Lower lobe of right lung (tissue), 2 donors: ENCODE results near the gene STPG3. TPM values are rescaled to one million over a fixed set of nuclear protein-coding genes. Genes with fewer than 3 reads are reported as not detected.

Experiments used
- ATAC-seq, 2 donors: fragments of 200-7000 bp; cut with Tn5 transposase; one replicate each; pipeline ENCODE4 v1.9.1; 2020 to 2022; ENCODE audit warnings: mild to moderate bottlenecking in 2 of 2, moderate library complexity in 2 of 2
- DNase-seq: peaks from one replicate; pipeline ENCODE4 v3.0.0-alpha.2; 2020
- H3K27ac ChIP-seq: fragments of 200-600 bp; one replicate; pipeline ENCODE4 v1.8.0; 2022
- H3K27me3 ChIP-seq: fragments of 200-600 bp; one replicate; pipeline ENCODE4 v1.8.0; 2022; ENCODE audit warnings: low read depth
- H3K36me3 ChIP-seq: fragments of 200-600 bp; one replicate; pipeline ENCODE4 v1.8.0; 2022; ENCODE audit warnings: mild to moderate bottlenecking
- H3K4me1 ChIP-seq: fragments of 200-600 bp; one replicate; pipeline ENCODE4 v1.8.0; 2022
- H3K4me3 ChIP-seq: fragments of 200-600 bp; one replicate; pipeline ENCODE4 v1.8.0; 2022; ENCODE audit warnings: mild to moderate bottlenecking
- H3K9me3 ChIP-seq: fragments of 200-600 bp; one replicate; pipeline ENCODE4 v1.8.0; 2022
- intact Hi-C: fragments of 100-400 bp; cut with DNase I; formaldehyde crosslinking; loops from one replicate; pipeline ENCODE4 v1.11.0; 2022
- total RNA-seq: library from RNA; stranded (reverse); fragmentation: NEBNext Ultra II Directional; extraction: Animal tissue kit (Norgen Biotek cat#: 25700); gene quantifications from one replicate; pipeline ENCODE4 v1.2.1, GENCODE V29; 2021
- TF ChIP-seq, protein P1 (sequence below): fragments of 200-600 bp; IDR thresholded peaks from one replicate; pipeline ENCODE4 v1.8.0; 2022; ENCODE audit warnings: antibody characterized with exemption, mild to moderate bottlenecking
- donor health status: DM: no; HTN: yes; CAD: no; lungs with severe emphysema.

The STPG3 gene
- total RNA-seq, 1 donor from 2014 or later: 0.38 TPM

DNA sequence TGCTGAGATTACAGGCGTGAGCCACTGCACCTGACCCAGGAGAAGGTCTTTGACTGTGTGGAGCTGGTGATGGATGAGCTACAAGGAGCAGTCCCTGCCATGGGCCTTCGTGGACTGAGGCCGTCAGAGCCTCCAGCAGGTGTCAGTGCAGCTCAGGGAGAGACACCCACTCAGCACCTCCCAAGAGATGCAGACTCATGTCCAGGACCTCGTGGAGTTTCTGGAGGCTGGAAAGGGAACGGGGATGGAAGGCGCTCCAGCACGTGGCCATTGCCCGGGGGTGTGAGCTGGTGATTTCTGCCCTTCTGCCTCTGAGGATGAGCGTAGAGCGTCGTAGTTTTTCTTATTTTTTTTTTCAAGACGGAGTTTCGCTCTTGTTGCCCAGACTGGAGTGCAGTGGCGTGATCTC, 35.9 kb downstream of the STPG3 start:
- H3K9me3 ChIP-seq: no peaks in the 10 kb centered on the region
- ATAC-seq: peak; percentile 84 to 90
- H3K27ac ChIP-seq: no peak overlapping the region
- H3K27me3 ChIP-seq: no peaks in the 10 kb centered on the region
- TF ChIP-seq, protein P1, sequence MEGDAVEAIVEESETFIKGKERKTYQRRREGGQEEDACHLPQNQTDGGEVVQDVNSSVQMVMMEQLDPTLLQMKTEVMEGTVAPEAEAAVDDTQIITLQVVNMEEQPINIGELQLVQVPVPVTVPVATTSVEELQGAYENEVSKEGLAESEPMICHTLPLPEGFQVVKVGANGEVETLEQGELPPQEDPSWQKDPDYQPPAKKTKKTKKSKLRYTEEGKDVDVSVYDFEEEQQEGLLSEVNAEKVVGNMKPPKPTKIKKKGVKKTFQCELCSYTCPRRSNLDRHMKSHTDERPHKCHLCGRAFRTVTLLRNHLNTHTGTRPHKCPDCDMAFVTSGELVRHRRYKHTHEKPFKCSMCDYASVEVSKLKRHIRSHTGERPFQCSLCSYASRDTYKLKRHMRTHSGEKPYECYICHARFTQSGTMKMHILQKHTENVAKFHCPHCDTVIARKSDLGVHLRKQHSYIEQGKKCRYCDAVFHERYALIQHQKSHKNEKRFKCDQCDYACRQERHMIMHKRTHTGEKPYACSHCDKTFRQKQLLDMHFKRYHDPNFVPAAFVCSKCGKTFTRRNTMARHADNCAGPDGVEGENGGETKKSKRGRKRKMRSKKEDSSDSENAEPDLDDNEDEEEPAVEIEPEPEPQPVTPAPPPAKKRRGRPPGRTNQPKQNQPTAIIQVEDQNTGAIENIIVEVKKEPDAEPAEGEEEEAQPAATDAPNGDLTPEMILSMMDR: peak; percentile 53
- peak; percentile 52 for DNase-seq
- H3K36me3 ChIP-seq: peaks cover 5% of the 10 kb centered on the region
- no peak overlapping the region for H3K4me3 ChIP-seq
- intact Hi-C loops: no loop called here
- no peaks in the 10 kb centered on the region for H3K4me1 ChIP-seq

DNA sequence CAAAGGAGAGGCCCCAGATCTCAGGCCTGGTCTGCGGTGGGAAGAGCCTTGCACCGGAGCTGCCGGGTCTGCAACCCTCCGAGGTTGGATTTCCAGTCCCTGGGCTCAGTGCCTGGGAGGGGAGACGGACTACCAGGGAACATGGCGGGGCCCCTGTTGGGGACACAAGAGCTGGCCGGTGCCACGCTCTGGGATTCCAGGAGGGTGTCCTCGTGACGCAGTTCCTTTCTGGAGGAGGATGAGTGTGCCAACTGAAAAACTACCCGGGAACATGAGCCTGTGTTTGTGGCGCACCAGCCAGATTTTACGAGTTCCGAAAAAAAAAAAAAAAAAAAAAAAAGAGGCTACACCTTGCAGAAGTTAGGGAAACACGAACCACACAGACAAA, 42.0 kb downstream of the STPG3 start:
- TF ChIP-seq, protein P1: no peak
- Histone ChIP-seq H3K9me3 (no peaks in the 10 kb centered on the region), H3K4me3 (no peak overlapping the region), H3K27ac (peak overlapping the region; percentile 69), H3K27me3 (peaks cover 30% of the 10 kb centered on the region), H3K36me3 (no peaks in the 10 kb centered on the region), H3K4me1 (peaks cover 22% of the 10 kb centered on the region)
- intact Hi-C loops: no loop called here
- DNase-seq: no peak
- no peak for ATAC-seq

GRCh38 chr9:137293482-137294090, 42.5 kb downstream of the STPG3 start:
- DNase-seq (no peak), ATAC-seq (peak; percentile 37 to 55)
- peaks cover 35% of the 10 kb centered on the region for H3K27me3 ChIP-seq
- H3K27ac ChIP-seq: peak overlapping the region; percentile 69
- intact Hi-C loops: no loop called here
- H3K4me1 ChIP-seq: peaks cover 27% of the 10 kb centered on the region
- no peaks in the 10 kb centered on the region for H3K9me3 ChIP-seq
- no peaks in the 10 kb centered on the region for H3K36me3 ChIP-seq
- TF ChIP-seq, protein P1: no peak
- H3K4me3 ChIP-seq: peak overlapping the region; percentile 39

DNA sequence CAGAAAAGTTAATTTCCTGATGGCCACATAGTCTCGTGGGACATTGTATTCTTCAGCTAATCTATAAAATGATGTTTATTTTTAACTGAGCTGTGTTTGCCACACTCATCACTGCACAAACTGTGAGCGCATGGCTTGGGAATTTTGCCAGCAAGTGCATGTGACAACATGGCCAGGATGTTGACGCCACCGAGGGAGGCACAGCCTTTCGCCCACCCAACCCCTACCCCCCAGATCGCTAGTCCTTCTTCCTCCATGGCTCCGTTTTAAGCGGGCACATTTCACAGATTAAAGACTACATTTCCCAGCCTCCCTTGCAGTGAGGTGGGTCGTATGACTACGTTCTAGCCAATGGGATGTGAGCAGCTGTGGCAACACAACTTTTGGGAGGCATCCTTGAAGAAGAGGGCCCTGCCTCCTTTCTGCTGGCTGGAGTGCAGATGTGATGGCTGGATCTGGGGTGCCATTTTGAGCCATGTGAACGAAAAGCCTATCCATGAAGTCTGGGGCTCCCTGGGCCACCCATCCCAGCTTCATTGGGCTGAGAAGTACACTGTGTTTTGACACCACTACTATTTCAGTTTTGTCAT, 43.1 kb downstream of the STPG3 start:
- no peaks in the 10 kb centered on the region for H3K36me3 ChIP-seq
- no peaks in the 10 kb centered on the region for H3K9me3 ChIP-seq
- H3K4me3 ChIP-seq: peak overlapping the region; percentile 39
- intact Hi-C loops: no loop called here
- TF ChIP-seq, protein P1: no peak
- DNase-seq (no peak), ATAC-seq (peak; percentile 75 to 81)
- H3K27me3 ChIP-seq: peaks cover 41% of the 10 kb centered on the region
- H3K4me1 ChIP-seq: peaks cover 27% of the 10 kb centered on the region
- H3K27ac ChIP-seq: peak overlapping the region; percentile 69

DNA sequence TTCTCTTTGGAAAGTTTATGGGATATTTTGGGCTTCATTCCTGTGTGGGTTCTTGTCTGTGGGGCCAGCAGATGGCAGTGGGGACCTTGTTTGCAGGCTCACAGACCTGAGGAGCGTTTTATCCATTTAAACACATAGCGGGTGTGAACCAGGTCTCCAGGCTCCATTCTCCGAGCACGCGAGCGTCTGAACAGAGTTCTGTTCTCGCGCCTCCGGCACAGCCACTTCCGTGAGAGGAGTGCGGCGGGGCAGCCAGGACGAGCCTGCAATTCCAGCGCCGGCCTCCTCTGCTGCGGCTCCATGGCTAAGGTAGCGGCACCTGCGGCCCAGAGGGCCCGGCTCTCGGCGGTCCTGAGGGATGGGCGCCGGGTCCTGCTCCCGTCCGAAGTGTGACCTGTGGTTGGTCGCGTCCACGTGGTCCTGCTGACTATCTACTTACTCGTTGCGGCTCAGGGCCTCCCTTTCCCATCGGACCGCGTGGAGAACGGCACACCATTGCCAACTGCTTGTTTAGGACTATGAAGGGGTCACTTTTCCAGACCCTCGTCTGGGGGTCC, 43.7 kb downstream of the STPG3 start:
- Histone ChIP-seq H3K27me3 (peaks cover 46% of the 10 kb centered on the region), H3K4me1 (peaks cover 27% of the 10 kb centered on the region), H3K36me3 (no peaks in the 10 kb centered on the region), H3K9me3 (no peaks in the 10 kb centered on the region), H3K4me3 (peak overlapping the region; percentile 51), H3K27ac (peak overlapping the region; percentile 43)
- TF ChIP-seq, protein P1: peak; percentile 21
- DNase-seq (no peak), ATAC-seq (peak in 1 of 2 donors; percentile 9)
- intact Hi-C loops: no loop called here
